IPS DF 6.9 (cell line): Measurements from ENCODE around the gene BACH2.
A peak's percentile ranks its signal among the peaks of the same experiment; 100 is the strongest.

ENCODE experiments used
- DNase-seq: peaks from one replicate; pipeline ENCODE4 v3.0.0-alpha.2; 2013; ENCODE audit warnings: low read depth, low spot score
- H3K27ac ChIP-seq: one replicate; pipeline ENCODE4 v1.5.1; 2013; ENCODE audit warnings: low read length, control low read depth
- H3K27me3 ChIP-seq: 2 replicates; pipeline ENCODE4 v1.6.1; 2013; ENCODE audit warnings: mild to moderate bottlenecking, low read length; ENCODE audit not compliant: control insufficient read depth, insufficient read depth
- H3K36me3 ChIP-seq: 2 replicates; pipeline ENCODE4 v1.6.1; 2013; ENCODE audit warnings: low read length; ENCODE audit not compliant: control insufficient read depth, insufficient read depth
- H3K4me1 ChIP-seq: 2 replicates; pipeline ENCODE4 v1.6.1; 2013; ENCODE audit warnings: low read length; ENCODE audit not compliant: control insufficient read depth, insufficient read depth
- H3K4me3 ChIP-seq: 2 replicates; pipeline ENCODE4 v1.5.1; 2013; ENCODE audit warnings: mild to moderate bottlenecking, low read length
- H3K9me3 ChIP-seq: 2 replicates; pipeline ENCODE4 v1.6.1; 2013; ENCODE audit warnings: low read length, inconsistent platforms; ENCODE audit not compliant: control insufficient read depth, insufficient read depth
- WGBS: extraction: QIAGEN DNeasy Blood & Tissue Kit; methylation state at CpG from one replicate; pipeline ENCODE4 v1.1.7; 2013; ENCODE audit warnings: mixed read lengths, missing lambda C conversion rate; ENCODE audit not compliant: insufficient read length, insufficient coverage; 5-methylcytosine and 5-hydroxymethylcytosine counted together

The BACH2 gene

GRCh38 chr6:90302320-90302719 is 5.7 kb upstream of the BACH2 start:
- no peak for DNase-seq
- peaks cover 7% of the 10 kb centered on the region; the same call in 1 of the 2 replicates for H3K4me1 ChIP-seq
- no CpG with 5 or more reads among the region's 2 CpGs for WGBS
- no peaks in the 10 kb centered on the region for H3K27me3 ChIP-seq
- no peaks in the 10 kb centered on the region for H3K9me3 ChIP-seq
- no peaks in the 10 kb centered on the region for H3K36me3 ChIP-seq
- H3K27ac ChIP-seq: no peak overlapping the region
- H3K4me3 ChIP-seq: no peak overlapping the region

DNA sequence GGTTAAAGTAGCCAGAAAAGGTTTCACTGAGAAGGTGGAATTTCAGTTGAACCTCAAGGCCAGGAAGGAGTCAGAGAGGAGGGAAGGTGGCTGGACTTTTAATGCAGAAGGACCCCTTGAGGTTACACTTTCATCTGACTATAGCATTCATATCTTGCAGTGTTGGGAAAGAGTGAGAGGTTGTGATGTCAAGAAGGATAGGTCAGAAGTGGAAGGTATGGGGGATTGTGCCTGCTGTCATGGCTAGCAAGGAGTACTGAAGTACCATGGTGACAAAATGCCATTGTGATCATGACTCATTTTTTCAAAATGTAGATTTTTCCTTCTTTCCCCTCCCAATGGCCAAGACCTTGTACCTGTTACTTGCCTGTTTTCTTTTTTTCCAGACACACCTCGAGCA is 5.2 kb upstream of the BACH2 start:
- H3K4me1 ChIP-seq: peaks cover 7% of the 10 kb centered on the region; the same call in 1 of the 2 replicates
- no peaks in the 10 kb centered on the region for H3K27me3 ChIP-seq
- H3K27ac ChIP-seq: no peak overlapping the region
- no CpG with 5 or more reads among the region's 1 CpG for WGBS
- H3K9me3 ChIP-seq: no peaks in the 10 kb centered on the region
- no peak overlapping the region for H3K4me3 ChIP-seq
- no peaks in the 10 kb centered on the region for H3K36me3 ChIP-seq
- no peak for DNase-seq

GRCh38 chr6:90298459-90299053 is 1.9 kb upstream of the BACH2 start:
- no peaks in the 10 kb centered on the region for H3K36me3 ChIP-seq
- H3K27me3 ChIP-seq: peaks cover 16% of the 10 kb centered on the region
- no peak for DNase-seq
- H3K9me3 ChIP-seq: no peaks in the 10 kb centered on the region
- no peak overlapping the region for H3K4me3 ChIP-seq
- WGBS: 100% methylated on average over 1 of the region's 7 CpGs
- peaks cover 7% of the 10 kb centered on the region; the same call in 1 of the 2 replicates for H3K4me1 ChIP-seq
- no peak overlapping the region for H3K27ac ChIP-seq

- Histone ChIP-seq H3K4me3 (no peak overlapping the region), H3K36me3 (no peaks in the 10 kb centered on the region)
These were observed 1.3 kb upstream of the BACH2 start for GRCh38 chr6:90297867-90298381.

GRCh38 chr6:90297115-90297866 is 648 bp upstream of the BACH2 start:
- no peak for DNase-seq

More at GRCh38 chr6:90297867-90298381, 1.3 kb upstream of the BACH2 start:
- Histone ChIP-seq H3K4me1 (peaks cover 7% of the 10 kb centered on the region; the same call in 1 of the 2 replicates), H3K9me3 (no peaks in the 10 kb centered on the region), H3K27ac (no peak overlapping the region), H3K27me3 (peaks cover 16% of the 10 kb centered on the region)
- whole genome bisulfite sequencing: no CpG with 5 or more reads among the region's 9 CpGs
- DNase-seq: no peak

GRCh38 chr6:90295854-90296340 is 746 bp downstream of the BACH2 start:
- no peak for DNase-seq
- H3K4me1 ChIP-seq: peaks cover 7% of the 10 kb centered on the region; the same call in 1 of the 2 replicates
- H3K27me3 ChIP-seq: peaks cover 16% of the 10 kb centered on the region
- peak overlapping the region; percentile 62; the same call in 1 of the 2 replicates for H3K4me3 ChIP-seq
- H3K9me3 ChIP-seq: no peaks in the 10 kb centered on the region
- no CpG with 5 or more reads among the region's 57 CpGs for WGBS
- H3K27ac ChIP-seq: no peak overlapping the region
- no peaks in the 10 kb centered on the region for H3K36me3 ChIP-seq

More at GRCh38 chr6:90297115-90297866, 648 bp upstream of the BACH2 start:
- H3K27ac ChIP-seq: no peak overlapping the region
- no peaks in the 10 kb centered on the region for H3K36me3 ChIP-seq
- peaks cover 16% of the 10 kb centered on the region for H3K27me3 ChIP-seq
- H3K9me3 ChIP-seq: no peaks in the 10 kb centered on the region
- peak overlapping the region; percentile 62; the same call in 1 of the 2 replicates for H3K4me3 ChIP-seq
- H3K4me1 ChIP-seq: peaks cover 7% of the 10 kb centered on the region; the same call in 1 of the 2 replicates
- WGBS: no CpG with 5 or more reads among the region's 31 CpGs

DNA sequence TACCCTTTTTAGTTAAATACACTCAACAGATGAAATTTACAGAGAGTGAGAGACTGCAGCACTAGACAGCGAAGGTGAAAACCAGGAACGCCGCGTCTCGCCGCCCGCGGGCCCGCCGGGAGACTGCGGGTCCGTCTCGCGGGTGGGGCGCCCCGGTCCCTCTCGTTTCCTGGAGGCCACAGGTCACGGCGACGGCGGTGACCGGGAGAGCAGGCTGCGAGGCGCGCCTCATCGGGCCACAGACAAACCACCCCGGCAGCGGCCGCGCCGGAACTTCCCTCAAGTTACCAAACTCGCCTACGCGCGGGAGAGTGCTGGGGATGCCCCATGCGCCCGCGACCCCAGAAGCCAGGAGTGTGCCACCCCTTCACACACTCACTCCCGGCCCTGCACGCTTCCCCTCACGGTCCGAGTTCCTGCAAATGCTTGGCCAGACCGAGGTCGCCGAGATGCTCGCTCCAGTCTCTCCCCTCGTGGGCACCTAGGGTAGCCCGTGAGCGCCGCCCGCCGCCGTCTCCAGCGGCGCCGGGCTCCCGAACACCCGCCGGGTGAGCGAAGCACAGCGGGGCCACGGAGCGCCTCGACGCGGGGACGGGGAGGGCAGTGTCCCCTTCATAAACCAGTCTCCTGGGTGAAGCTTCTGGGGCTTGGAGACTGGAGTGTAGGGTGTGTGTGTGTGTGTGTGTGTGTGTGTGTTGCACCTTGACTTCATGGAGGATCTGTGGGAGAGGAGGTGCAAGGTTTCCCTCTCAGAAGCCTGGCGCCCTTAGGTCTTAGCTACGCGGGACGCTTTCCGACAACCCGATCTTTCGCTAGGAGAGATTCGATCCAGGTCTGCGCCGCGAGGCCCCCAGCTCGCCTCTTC is 1.4 kb downstream of the BACH2 start:
- H3K27me3 ChIP-seq: peaks cover 16% of the 10 kb centered on the region
- H3K9me3 ChIP-seq: no peaks in the 10 kb centered on the region
- no CpG with 5 or more reads among the region's 79 CpGs for WGBS
- DNase-seq: no peak
- H3K4me3 ChIP-seq: peak overlapping the region; percentile 62; the same call in 1 of the 2 replicates
- H3K36me3 ChIP-seq: no peaks in the 10 kb centered on the region
- peaks cover 7% of the 10 kb centered on the region; the same call in 1 of the 2 replicates for H3K4me1 ChIP-seq
- no peak overlapping the region for H3K27ac ChIP-seq

GRCh38 chr6:90294614-90294988 is 2.0 kb downstream of the BACH2 start:
- Histone ChIP-seq H3K36me3 (no peaks in the 10 kb centered on the region), H3K27me3 (peaks cover 16% of the 10 kb centered on the region), H3K27ac (no peak overlapping the region), H3K4me3 (no peak overlapping the region; the same call in 1 of the 2 replicates), H3K9me3 (no peaks in the 10 kb centered on the region), H3K4me1 (peaks cover 7% of the 10 kb centered on the region; the same call in 1 of the 2 replicates)
- no CpG with 5 or more reads among the region's 15 CpGs for WGBS
- DNase-seq: no peak

- H3K4me3 ChIP-seq: no peak overlapping the region
- no peak for DNase-seq
- no peaks in the 10 kb centered on the region for H3K36me3 ChIP-seq
- peaks cover 7% of the 10 kb centered on the region; the same call in 1 of the 2 replicates for H3K4me1 ChIP-seq
- H3K27me3 ChIP-seq: peaks cover 16% of the 10 kb centered on the region
- no peaks in the 10 kb centered on the region for H3K9me3 ChIP-seq
- WGBS: no CpG with 5 or more reads among the region's 5 CpGs
- no peak overlapping the region for H3K27ac ChIP-seq
These were observed 2.6 kb downstream of the BACH2 start for GRCh38 chr6:90294008-90294511.
